Vagina (tissue), 2 donors: ENCODE measurements around the gene AMACR.

Source experiments
- POLR2A ChIP-seq, 2 donors: fragments of 450-650 bp; IDR thresholded peaks; one replicate each; pipeline ENCODE4 v1.6.1; 2017; ENCODE audit warnings: antibody characterized with exemption in 2 of 2, mild to moderate bottlenecking in 2 of 2, moderate library complexity in 2 of 2
- TF ChIP-seq, protein P1 (sequence below), 3 experiments: fragments of 450-650 bp in 2 of 3; fragments of 200-600 bp in 1 of 3; sonication (generic) in 1 of 3; IDR thresholded peaks; one replicate each; pipeline ENCODE4 v1.5.1; 2017 to 2019; ENCODE audit warnings: antibody characterized with exemption in 3 of 3, mild to moderate bottlenecking in 2 of 3, moderate library complexity in 2 of 3

DNA sequence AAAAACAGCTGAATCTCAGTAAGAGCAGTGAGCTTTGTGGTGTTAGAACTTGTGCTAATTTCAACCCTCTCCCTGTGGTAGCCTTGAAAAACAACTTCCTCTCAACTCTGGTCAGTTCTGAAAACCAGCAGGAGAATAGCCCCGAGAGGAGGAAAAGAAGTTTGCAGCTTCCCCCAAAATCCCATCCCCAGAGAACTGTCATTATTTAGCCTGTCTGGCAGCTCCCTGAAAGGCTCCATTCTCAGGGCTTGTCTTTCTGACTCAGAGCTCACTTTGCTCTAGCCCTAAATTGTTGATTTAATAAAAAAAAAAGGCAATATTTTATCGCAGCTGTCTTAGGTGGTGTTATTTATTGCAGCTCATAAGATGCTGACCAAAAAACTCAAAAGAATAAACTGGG, 12.0 kb downstream of the AMACR start:
- TF ChIP-seq POLR2A (IDR thresholded peaks at IDR 0.05) = no peak
- TF ChIP-seq, protein P1, sequence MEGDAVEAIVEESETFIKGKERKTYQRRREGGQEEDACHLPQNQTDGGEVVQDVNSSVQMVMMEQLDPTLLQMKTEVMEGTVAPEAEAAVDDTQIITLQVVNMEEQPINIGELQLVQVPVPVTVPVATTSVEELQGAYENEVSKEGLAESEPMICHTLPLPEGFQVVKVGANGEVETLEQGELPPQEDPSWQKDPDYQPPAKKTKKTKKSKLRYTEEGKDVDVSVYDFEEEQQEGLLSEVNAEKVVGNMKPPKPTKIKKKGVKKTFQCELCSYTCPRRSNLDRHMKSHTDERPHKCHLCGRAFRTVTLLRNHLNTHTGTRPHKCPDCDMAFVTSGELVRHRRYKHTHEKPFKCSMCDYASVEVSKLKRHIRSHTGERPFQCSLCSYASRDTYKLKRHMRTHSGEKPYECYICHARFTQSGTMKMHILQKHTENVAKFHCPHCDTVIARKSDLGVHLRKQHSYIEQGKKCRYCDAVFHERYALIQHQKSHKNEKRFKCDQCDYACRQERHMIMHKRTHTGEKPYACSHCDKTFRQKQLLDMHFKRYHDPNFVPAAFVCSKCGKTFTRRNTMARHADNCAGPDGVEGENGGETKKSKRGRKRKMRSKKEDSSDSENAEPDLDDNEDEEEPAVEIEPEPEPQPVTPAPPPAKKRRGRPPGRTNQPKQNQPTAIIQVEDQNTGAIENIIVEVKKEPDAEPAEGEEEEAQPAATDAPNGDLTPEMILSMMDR (IDR thresholded peaks at IDR 0.05) = no peak
